GM12872 (cell line): ENCODE measurements around the gene SEC14L3.
A peak's percentile ranks its signal among the peaks of the same experiment; 100 is the strongest.

Experiments used
- CTCF ChIP-seq: IDR thresholded peaks from 3 replicates; pipeline ENCODE4 v1.5.1; 2011; ENCODE audit warnings: low read depth, mild to moderate bottlenecking, low read length, moderate library complexity; ENCODE audit not compliant: insufficient read depth

The SEC14L3 gene

GRCh38 chr22:30439226-30439625 lies 32.6 kb downstream of the SEC14L3 start:
- no peak for TF ChIP-seq CTCF

GRCh38 chr22:30438559-30438958 lies 33.3 kb downstream of the SEC14L3 start:
- TF ChIP-seq CTCF = no peak

GRCh38 chr22:30436196-30436595 lies 35.6 kb downstream of the SEC14L3 start:
- TF ChIP-seq CTCF = no peak

- TF ChIP-seq CTCF = peak; percentile 39; the same call in 1 of the 3 replicates
Measured at GRCh38 chr22:30435674-30436126, 36.1 kb downstream of the SEC14L3 start.

- no peak for TF ChIP-seq CTCF
Measured at GRCh38 chr22:30434843-30435242, 37.0 kb downstream of the SEC14L3 start.

GRCh38 chr22:30433773-30434172 lies 38.0 kb downstream of the SEC14L3 start:
- TF ChIP-seq CTCF = no peak

- no peak for TF ChIP-seq CTCF
Measured at GRCh38 chr22:30433227-30433626, 38.6 kb downstream of the SEC14L3 start.

GRCh38 chr22:30432520-30432919 lies 39.3 kb downstream of the SEC14L3 start:
- no peak for TF ChIP-seq CTCF
